GM12878 (cell line): ENCODE data around the gene IFIT3. TPM values are rescaled to one million over a fixed set of nuclear protein-coding genes. Genes with fewer than 3 reads are reported as not detected.

ENCODE experiments used
- BACH1 ChIP-seq: fragments of 450-650 bp; IDR thresholded peaks from 2 replicates; pipeline ENCODE4 v1.6.1; 2017; ENCODE audit warnings: mild to moderate bottlenecking, borderline replicate concordance
- GATAD2B ChIP-seq: fragments of 450-650 bp; conservative IDR thresholded peaks from 2 replicates; pipeline ENCODE4 v1.6.1; 2017; ENCODE audit warnings: low read depth, mild to moderate bottlenecking, moderate library complexity
- HDGF ChIP-seq: fragments of 450-650 bp; IDR thresholded peaks from 2 replicates; pipeline ENCODE4 v1.6.1; 2016; ENCODE audit warnings: antibody characterized with exemption
- IKZF1 ChIP-seq: fragments of 450-650 bp; conservative IDR thresholded peaks from 2 replicates; pipeline ENCODE4 v1.6.1; 2017; ENCODE audit warnings: antibody characterized with exemption, mild to moderate bottlenecking
- IKZF2 ChIP-seq, 2 experiments: fragments of 450-650 bp; IDR thresholded peaks; 2 replicates each; pipeline ENCODE4 v1.6.1; 2017; ENCODE audit warnings: mild to moderate bottlenecking in 2 of 2, moderate library complexity in 2 of 2
- KDM1A ChIP-seq: fragments of 200-600 bp; sonication (generic); IDR thresholded peaks from 2 replicates; pipeline ENCODE4 v1.6.1; 2016; ENCODE audit warnings: borderline replicate concordance
- KLF5 ChIP-seq: fragments of 450-650 bp; IDR thresholded peaks from 2 replicates; pipeline ENCODE4 v1.6.1; 2014; ENCODE audit warnings: mild to moderate bottlenecking; ENCODE audit not compliant: partially characterized antibody
- SMC3 ChIP-seq: IDR thresholded peaks from 2 replicates; pipeline ENCODE4 v1.6.1; 2011; ENCODE audit warnings: low read length, improper control_type of control experiment, borderline replicate concordance
- SREBF2 ChIP-seq: IDR thresholded peaks from 2 replicates; pipeline ENCODE4 v1.6.1; 2012; ENCODE audit warnings: mild to moderate bottlenecking, low read length
- ZBTB4 ChIP-seq: fragments of 450-650 bp; formaldehyde crosslinking; IDR thresholded peaks from 2 replicates; pipeline ENCODE4 v1.4.0; 2022; ENCODE audit warnings: mild to moderate bottlenecking, moderate library complexity
- ZNF207 ChIP-seq: fragments of 450-650 bp; IDR thresholded peaks from 2 replicates; pipeline ENCODE4 v1.6.1; 2014; ENCODE audit warnings: antibody characterized with exemption, mild to moderate bottlenecking, borderline replicate concordance
- ZNF384 ChIP-seq: IDR thresholded peaks from 2 replicates; pipeline ENCODE4 v1.6.1; 2012; ENCODE audit warnings: low read depth, mild to moderate bottlenecking, low read length, improper control_type of control experiment, borderline replicate concordance
- polyA plus RNA-seq, 11 experiments: library from polyadenylated mRNA; depleted of rRNA in 4 of 11; unstranded in 6 of 11; stranded (reverse) in 5 of 11; fragments of >200 nt; fragmentation: Nextera tagmentation in 4 of 11; fragmentation: Illumina TruSeq in 1 of 11; extraction: Ambion mirVana in 4 of 11; extraction: Trizol in 1 of 11; gene quantifications; 1 replicate in 1 of 11; 2 replicates in 10 of 11; pipeline versions ENCODE4 v1.2.1 to v1.2.3, GENCODE V29; 2011 to 2016; ENCODE audit warnings: inconsistent platforms in 2 of 11, missing spikeins in 2 of 11, low read depth in 1 of 11
- total RNA-seq, 4 experiments: library from RNA; depleted of rRNA in 3 of 4; stranded (reverse); fragments of >200 nt in 3 of 4; fragmentation: Illumina TruSeq in 1 of 4; extraction: Trizol in 1 of 4; gene quantifications; 2 replicates each; pipeline versions ENCODE4 v1.2.1 to v1.2.3, GENCODE V29; 2013 to 2021
- TF ChIP-seq, protein P1 (sequence below): IDR thresholded peaks from 2 replicates; pipeline ENCODE4 v1.6.1; 2012; ENCODE audit warnings: low read depth, low read length, improper control_type of control experiment
- TF ChIP-seq, protein P2 (sequence below): fragments of 450-650 bp; IDR thresholded peaks from 2 replicates; pipeline ENCODE4 v1.6.1; 2017; ENCODE audit warnings: low read depth, mild to moderate bottlenecking, moderate library complexity
- TF ChIP-seq, protein P3 (sequence below): fragments of 450-650 bp; IDR thresholded peaks from 2 replicates; pipeline ENCODE4 v1.6.1; 2018; ENCODE audit warnings: borderline replicate concordance, mild to moderate bottlenecking; ENCODE audit not compliant: partially characterized antibody
- TF ChIP-seq, protein P4 (sequence below): fragments of 450-650 bp; IDR thresholded peaks from 2 replicates; pipeline ENCODE4 v1.6.1; 2016; ENCODE audit warnings: mild to moderate bottlenecking
- TF ChIP-seq, protein P5 (sequence below): fragments of 450-650 bp; IDR thresholded peaks from 2 replicates; pipeline ENCODE4 v1.6.1; 2017; ENCODE audit warnings: mild to moderate bottlenecking, low read depth, inconsistent platforms; ENCODE audit not compliant: poor library complexity, severe bottlenecking

IFIT3 gene
- total and polyA plus RNA-seq, 10 of the 15 experiments (the other 5 are each of a cell fraction or from before 2014, with no cell fraction given), result 27.0 to 70.2 (median 51.1) TPM

- TF ChIP-seq, protein P1, sequence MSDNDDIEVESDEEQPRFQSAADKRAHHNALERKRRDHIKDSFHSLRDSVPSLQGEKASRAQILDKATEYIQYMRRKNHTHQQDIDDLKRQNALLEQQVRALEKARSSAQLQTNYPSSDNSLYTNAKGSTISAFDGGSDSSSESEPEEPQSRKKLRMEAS, result no peak
- TF ChIP-seq GATAD2B (peak; percentile 54; the same call in 1 of the 2 replicates), IKZF2 (IDR thresholded peaks at IDR 0.05) (peak; percentile 57 to 61; a peak in 3 of 4 replicates), SREBF2 (no peak), IKZF1 (peak; percentile 45; the same call in 1 of the 2 replicates), ZNF384 (peak; percentile 58; the same call in 1 of the 2 replicates), SMC3 (no peak; the same call in 1 of the 2 replicates), HDGF (no peak), BACH1 (no peak), ZBTB4 (no peak), ZNF207 (no peak), KLF5 (no peak), KDM1A (no peak)
- TF ChIP-seq, protein P2, sequence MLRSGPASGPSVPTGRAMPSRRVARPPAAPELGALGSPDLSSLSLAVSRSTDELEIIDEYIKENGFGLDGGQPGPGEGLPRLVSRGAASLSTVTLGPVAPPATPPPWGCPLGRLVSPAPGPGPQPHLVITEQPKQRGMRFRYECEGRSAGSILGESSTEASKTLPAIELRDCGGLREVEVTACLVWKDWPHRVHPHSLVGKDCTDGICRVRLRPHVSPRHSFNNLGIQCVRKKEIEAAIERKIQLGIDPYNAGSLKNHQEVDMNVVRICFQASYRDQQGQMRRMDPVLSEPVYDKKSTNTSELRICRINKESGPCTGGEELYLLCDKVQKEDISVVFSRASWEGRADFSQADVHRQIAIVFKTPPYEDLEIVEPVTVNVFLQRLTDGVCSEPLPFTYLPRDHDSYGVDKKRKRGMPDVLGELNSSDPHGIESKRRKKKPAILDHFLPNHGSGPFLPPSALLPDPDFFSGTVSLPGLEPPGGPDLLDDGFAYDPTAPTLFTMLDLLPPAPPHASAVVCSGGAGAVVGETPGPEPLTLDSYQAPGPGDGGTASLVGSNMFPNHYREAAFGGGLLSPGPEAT, result 0 out of 2 replicates have a peak, but pooled peaks have one; percentile 13
- TF ChIP-seq, protein P3, sequence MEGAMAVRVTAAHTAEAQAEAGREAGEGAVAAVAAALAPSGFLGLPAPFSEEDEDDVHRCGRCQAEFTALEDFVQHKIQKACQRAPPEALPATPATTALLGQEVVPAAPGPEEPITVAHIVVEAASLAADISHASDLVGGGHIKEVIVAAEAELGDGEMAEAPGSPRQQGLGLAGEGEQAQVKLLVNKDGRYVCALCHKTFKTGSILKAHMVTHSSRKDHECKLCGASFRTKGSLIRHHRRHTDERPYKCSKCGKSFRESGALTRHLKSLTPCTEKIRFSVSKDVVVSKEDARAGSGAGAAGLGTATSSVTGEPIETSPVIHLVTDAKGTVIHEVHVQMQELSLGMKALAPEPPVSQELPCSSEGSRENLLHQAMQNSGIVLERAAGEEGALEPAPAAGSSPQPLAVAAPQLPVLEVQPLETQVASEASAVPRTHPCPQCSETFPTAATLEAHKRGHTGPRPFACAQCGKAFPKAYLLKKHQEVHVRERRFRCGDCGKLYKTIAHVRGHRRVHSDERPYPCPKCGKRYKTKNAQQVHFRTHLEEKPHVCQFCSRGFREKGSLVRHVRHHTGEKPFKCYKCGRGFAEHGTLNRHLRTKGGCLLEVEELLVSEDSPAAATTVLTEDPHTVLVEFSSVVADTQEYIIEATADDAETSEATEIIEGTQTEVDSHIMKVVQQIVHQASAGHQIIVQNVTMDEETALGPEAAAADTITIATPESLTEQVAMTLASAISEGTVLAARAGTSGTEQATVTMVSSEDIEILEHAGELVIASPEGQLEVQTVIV, result no peak
- TF ChIP-seq, protein P4, sequence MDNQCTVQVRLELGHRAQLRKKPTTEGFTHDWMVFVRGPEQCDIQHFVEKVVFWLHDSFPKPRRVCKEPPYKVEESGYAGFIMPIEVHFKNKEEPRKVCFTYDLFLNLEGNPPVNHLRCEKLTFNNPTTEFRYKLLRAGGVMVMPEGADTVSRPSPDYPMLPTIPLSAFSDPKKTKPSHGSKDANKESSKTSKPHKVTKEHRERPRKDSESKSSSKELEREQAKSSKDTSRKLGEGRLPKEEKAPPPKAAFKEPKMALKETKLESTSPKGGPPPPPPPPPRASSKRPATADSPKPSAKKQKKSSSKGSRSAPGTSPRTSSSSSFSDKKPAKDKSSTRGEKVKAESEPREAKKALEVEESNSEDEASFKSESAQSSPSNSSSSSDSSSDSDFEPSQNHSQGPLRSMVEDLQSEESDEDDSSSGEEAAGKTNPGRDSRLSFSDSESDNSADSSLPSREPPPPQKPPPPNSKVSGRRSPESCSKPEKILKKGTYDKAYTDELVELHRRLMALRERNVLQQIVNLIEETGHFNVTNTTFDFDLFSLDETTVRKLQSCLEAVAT, result no peak
- TF ChIP-seq, protein P5, sequence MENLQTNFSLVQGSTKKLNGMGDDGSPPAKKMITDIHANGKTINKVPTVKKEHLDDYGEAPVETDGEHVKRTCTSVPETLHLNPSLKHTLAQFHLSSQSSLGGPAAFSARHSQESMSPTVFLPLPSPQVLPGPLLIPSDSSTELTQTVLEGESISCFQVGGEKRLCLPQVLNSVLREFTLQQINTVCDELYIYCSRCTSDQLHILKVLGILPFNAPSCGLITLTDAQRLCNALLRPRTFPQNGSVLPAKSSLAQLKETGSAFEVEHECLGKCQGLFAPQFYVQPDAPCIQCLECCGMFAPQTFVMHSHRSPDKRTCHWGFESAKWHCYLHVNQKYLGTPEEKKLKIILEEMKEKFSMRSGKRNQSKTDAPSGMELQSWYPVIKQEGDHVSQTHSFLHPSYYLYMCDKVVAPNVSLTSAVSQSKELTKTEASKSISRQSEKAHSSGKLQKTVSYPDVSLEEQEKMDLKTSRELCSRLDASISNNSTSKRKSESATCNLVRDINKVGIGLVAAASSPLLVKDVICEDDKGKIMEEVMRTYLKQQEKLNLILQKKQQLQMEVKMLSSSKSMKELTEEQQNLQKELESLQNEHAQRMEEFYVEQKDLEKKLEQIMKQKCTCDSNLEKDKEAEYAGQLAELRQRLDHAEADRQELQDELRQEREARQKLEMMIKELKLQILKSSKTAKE, result peak; percentile 64
These were observed 20.1 kb downstream of the IFIT3 start (continued) for GRCh38 chr10:89347701-89348457.
